Activated T-cell treated with anti-CD3 and anti-CD28 coated beads for 4 hours (primary cell): ENCODE results near the gene SFT2D2.
A peak's percentile ranks its signal among the peaks of the same experiment; 100 is the strongest.
"Not testable (repeated sequence)": the region's sequence is repeated elsewhere in the genome, so short reads cannot be mapped to it uniquely, and the experiment has no call there.

Experiments used
- DNase-seq: peaks from one replicate; pipeline ENCODE4 v3.0.0-alpha.2; 2020

The SFT2D2 gene

DNA sequence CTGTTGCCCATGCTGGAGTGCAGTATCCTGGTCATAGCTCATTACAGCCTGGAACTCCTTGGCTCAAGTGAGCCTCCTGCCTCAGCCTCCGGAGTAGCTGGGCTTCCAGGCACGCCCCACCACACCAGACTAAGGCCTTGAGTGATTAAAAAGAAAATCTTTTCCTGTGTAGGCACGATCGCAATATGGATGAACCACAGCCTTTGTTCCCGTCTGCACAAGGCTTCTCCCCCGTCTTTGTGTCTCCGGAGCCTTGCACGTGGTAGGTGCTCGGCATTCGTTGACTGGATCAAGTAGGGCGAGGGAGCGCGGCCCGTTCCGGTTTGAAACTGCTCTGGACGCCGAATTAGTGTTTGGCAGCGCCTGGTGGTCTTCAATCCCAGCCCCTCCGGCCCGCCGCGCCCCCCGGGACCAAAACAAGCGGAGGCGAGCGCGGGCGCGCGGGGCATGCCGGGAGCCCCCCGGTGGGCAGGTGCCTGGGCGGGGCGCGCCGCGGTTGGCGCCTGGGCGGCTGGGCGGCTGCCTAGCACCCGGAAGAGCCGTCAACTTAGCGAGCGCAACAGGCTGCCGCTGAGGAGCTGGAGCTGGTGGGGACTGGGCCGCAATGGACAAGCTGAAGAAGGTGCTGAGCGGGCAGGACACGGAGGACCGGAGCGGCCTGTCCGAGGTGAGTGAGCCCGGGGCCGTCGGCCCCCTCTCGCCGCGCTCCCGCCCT, at the start of gene SFT2D2:
TSS of gene SFT2D2 (plus strand) at position 529 of the 715 bp plus-strand sequence. CDS start at position 605, 76 bp downstream.
- DNase-seq, result peak; percentile 67

DNA sequence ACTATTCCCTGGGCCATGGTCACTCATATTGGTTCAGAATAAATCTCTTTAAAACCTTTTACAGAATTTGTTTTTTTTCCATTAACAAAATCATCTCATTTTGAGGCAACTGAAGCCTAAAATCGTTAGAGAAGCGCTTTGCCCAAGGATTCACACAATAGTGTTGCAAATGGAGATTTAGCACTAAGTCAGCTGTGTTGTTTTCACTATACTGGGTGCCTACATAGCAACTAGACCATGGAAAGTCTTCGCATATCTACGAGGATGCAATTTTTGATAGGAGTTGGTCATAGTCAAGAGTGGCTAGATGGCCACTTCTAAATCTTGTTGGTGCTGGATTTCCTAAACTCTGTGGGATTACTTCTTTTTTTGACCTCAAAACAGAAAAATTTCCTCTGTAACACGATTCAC, 47.6 kb upstream of the SFT2D2 start:
- no peak for DNase-seq

DNA sequence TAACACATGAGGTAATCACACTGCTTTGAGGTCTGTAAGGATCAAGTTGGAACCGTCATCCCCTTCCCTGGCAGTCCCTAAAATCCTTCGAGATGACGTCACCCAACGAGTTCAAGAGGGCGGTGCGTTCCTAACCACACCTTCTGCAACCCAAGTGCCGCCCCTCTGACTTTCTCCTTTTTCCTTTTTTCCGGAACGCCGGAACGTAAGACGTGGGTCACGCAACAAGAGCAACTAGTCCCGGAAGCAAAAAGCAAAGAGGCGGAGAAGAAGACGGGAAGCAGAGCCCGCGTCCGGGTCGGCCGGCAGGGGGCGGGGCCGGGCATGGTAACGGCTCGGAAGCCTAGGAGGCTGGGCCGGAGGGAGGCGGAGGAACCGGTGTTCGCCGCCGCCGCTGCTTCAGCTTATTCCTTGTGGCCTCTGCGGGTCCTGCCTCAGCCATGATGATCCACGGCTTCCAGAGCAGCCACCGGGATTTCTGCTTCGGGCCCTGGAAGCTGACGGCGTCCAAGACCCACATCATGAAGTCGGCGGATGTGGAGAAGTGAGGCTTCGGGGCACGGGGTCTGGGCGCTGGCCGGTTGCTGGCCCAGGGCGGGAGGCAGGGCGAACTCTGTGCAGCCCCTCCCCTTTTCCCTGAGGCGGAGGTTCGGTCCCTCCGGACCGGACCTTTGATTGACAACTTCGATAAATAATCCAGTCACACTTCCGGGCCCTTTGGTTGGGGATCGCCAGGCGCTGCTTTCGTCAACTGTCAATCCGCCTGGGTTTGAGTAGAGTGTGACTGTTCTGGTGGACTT, 47.0 kb upstream of the SFT2D2 start, which contains the start of gene TIPRL:
TSS of gene TIPRL (plus strand) at position 325 of the 800 bp plus-strand sequence. CDS start at position 441, 116 bp downstream.
- DNase-seq, result peak; percentile 91

DNA sequence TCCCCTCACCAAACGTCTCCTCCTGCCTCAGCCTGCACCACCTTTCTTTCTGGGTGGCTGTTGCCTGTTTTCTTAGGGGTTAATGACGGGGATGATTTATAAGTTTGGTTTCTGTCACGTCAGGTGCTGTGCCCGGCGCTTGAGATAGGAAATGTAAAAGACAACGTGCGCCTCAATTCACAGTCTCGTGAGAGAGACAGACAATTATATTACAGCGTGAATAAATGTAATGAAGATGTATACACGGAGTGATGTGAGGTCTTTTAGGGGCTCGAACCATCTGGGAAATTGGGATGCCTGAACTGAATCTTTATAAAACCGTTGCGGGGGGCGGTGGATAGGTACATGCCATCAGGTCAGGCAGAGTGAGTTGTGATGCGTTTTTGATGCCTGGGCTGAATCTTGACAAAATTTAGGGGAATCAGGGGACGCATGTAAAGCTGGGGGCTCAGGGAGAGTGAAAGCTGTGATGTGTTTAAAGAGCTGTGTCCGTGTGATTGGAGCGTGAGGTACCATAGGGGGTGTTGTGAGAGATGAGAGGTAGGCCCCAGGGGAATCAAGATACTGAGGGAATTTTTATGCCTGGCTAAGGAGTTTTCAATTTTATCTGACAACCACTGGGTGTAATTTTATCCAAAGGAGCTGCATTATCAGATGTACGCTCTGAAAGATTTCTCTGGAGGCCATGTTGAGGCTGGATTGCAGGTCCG, 46.2 kb upstream of the SFT2D2 start:
- no peak for DNase-seq

DNA sequence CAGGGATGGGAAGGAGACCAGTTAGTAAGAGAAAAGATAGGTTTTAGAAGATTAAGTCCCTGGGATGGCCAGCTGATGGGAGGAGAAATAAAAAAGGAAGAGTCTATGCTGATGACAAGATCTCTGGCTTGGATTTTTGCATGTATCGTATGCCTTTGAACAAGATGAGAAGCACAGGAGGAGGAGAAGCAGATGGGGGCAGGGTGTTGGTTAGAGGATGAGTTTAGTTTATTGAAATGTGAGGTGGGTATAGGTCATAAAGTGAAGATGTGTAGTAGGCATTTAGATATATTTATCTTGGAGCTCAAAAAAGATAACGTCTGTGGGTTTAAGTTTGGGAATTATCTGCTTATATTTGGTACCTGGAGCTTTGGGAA, 45.7 kb upstream of the SFT2D2 start:
- no peak for DNase-seq

DNA sequence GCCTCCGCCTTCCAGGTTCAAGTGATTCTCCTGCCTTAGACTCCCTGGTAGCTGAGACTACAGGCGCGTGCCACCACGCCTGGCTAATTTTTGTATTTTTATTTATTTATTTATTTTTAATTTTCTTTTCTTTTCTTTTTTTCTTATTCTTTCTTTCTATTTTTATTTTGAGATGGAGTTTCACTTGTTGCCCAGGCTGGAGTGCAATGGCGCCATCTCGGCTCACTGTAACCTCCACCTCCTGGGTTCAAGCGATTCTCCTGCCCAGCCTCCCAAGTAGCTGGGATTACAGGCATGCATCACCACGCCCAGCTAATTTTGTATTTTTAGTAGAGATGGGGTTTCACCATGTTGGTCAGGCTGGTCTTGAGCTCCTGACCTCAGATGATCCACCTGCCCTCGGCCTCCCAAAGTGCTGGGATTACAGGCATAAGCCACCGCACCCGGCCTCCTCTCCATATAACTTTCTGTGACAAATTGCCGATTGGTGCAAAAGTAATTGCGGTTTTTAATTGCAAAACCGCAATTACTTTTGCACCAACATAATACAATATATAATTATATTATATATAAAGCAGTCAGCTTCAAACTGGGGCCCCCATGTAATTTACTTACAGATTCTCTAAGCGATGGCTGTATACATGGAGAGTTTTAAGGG, 44.6 kb upstream of the SFT2D2 start:
- not testable (repeated sequence) for DNase-seq

DNA sequence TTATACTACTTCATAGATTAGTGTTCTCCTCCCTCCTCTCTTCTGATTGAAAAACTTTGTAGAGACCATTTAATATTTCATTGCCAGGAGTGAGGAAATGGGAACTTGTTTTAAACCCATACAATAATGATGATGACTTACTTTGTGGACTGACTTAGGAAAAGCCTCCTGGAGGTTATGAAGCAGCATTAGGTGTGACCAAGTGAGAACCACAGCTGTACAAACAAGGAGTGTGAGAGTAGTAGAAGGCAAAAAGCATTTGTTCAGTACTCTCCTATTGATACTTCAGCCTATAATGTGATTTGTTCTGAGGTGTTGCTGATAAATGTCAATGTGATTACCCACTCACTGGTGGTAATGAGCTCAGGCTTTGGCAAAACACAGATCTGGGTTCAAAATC, 38.6 kb upstream of the SFT2D2 start:
- no peak for DNase-seq

DNA sequence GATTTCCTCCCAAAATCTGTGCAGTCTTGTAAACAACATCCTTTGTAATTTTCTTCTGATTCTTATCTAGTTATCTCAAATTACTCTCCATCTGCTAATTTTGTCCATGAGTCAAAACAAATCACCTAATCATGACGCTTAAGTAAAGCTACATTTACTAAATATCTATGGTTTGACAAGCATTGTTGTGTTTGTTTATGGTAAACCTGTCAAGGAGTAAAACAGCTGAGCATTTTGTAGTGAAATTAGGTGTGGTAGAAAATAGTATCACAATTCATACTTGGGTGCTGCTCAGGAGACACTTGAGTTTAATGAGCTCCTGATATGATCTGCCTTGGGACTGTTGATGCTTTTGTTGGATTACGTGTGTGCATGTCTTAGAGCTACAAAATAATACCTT, 35.4 kb upstream of the SFT2D2 start:
- no peak for DNase-seq

DNA sequence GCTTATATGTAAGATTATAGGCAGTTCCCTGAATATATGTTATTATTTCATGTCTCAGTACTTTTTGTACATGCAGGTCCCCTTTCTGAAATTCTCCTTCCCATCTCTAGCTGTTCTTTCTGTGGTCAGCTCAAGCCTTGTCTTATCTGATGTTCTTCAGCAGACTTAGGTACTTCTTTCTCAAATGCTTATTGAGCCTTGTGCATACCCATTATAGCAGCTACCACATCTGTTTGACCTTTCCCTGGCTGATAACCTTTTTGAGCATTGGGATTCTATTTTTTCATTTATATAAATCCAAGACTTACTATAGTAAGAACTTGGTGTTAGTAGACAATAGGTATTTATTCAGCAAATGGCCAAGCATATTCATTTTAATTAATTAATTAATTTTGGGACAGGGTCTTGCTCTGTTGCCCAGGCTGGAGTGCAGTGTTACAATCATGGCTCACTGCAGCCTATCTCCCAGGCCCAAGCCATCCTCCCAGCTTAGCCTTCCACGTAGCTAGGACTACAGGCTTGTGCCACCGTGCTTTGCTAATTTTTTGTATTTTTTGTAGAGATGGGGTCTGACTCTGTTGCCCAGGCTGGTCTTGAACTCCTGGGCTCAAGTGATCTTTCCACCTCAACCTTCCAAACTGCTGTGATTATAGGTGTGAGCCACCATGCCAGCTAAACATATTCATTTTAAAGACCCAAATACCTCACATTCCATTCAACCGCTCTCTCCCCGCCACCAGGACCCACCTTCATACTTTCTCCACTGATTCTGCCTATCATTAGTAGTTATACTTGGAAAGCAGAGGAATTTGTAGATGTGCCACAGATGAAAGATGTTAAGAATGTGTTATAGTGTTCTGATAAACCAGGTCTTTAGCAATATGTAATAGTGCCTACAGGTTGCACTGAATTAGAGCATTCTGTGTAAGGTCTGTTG, 30.3 kb upstream of the SFT2D2 start:
- DNase-seq, result no peak

DNA sequence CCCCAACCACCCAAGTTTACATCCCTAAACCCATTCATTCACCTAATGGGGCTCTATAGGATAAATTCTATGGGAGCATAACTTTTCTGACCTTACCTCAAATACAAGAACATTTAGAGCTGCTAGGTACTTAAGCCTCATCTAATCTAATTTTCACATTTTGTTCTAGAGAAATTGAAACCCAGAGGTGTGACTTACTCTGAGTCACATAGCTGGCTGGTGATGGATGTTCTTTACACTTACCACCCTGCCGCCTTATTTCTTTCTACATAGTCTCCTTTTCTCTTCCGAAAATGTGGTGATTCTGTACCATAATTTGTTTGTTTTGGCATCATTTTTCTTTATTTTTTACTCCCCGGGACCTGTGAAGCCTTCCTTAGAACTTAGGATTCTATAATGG, 26.7 kb upstream of the SFT2D2 start:
- no peak for DNase-seq

DNA sequence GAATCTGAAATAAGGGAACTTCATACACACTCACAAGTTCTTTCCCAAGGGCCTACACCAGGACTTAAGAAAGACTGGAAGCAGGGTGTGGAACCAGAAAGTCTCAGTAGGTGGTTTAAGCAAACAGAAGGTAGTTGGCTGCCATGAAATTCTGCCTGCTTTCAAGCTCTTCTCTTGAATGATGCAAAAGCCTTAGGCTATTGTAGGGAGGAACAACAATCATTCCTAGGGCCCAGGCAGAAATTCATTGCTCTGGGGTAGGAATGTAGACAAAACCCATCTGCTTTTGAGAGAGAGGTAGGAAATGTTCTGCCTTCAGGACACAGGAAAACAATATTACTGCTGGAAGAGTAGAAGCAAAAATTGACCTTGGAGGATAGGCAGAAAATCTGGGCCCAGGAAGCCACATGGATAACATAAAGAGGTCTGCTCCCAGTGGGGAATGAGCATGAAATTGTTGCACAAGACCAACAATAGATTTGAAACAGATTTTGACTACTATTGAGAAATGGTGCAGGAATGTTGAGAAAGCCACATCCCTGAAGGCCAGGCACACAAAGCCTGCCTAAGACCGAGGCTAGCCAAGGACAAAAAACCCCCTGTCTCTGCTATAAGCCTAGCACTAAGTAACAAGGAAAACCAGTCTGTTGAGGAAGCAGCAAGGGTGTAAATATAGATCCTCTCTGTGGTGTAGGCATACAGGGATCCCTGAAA, 22.7 kb upstream of the SFT2D2 start:
- no peak for DNase-seq

DNA sequence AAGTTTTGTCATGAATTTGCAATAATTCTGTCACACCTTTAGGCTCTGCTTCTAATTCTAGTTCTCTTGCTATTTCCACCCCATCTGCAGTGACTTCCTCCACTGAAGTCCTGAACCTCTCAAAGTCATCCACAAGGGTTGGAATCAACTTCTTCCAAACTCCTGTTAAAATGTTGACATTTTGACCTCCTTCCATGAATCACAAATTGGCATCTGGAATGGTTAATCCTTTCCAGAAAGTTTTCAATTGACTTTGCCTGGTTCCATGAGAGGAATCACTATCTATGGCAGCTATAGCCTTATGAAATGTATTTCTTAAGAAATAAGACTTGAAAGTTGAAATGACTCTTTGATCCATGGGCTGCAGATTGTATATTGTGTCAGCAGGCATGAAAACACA, 19.7 kb upstream of the SFT2D2 start:
- no peak for DNase-seq

DNA sequence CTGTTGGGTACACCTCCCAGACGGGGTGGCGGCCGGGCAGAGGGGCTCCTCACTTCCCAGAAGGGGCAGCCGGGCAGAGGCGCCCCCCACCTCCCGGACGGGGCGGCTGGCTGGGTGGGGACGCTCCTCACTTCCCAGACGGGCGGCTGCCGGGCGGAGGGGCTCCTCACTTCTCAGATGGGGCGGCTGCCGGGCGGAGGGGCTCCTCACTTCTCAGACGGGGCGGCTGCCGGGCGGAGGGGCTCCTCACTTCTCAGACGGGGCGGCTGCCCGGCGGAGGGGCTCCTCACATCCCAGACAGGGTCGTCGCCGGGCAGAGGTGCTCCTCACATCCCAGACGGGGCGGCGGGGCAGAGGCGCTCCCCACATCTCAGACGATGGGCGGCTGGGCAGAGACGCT, 18.1 kb upstream of the SFT2D2 start:
- DNase-seq, result not testable (repeated sequence)

DNA sequence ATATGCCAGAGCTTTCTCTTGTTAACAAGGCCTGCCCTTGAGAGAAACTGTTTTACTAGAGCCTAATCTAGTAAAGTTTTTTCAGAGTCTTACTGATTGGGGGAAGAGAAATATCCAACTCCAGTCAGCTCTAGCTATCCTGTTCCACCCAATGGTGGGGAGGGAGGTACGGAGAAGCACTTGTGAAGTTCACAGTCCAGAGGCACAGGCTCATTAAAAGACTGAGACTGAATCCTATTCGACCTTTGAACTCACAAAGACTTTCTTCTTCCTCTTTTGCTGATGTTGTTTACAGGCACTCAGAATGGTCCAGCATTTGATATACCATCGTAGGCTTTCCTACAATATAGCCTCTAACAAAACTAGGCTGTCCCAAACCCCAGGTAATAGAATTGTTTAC, 15.5 kb upstream of the SFT2D2 start:
- DNase-seq, result no peak

DNA sequence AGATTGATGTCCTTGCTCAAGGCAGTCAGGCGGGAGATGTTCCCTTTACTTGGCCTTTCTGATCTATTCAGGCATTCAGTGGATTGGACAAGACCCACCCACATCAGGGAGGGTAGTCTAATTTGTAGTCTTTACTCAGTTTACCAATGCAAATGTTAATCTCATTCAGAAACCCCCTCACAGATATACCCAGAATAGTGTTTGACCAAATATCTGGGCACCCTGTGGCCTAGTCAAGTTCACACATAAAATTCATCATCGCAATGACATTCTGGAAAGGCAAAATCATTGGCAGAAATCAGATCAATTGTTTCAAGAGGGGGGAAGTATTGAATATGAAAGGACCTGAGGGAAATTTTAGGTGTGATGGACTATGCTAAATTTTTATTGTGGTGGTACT, 12.5 kb upstream of the SFT2D2 start:
- no peak for DNase-seq

DNA sequence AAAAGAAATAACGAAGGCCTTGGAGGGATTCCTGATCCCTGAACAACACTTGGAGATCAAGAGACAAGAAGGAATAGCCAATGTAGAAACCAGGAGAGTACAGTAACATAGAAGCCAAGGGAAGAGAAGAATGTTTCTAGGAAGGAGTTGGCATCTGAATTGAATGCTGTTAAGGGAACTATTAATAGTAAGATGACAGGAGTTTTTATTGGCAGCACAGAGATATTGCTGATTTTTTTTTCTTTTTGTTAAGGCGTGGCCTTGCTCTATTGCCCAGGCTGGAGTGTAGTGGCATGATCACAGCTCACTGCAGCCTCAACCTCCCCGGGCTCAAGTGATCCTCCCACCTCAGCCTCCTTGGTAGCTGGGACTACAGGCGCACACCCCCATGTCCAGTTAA, 9.6 kb upstream of the SFT2D2 start:
- DNase-seq, result no peak

DNA sequence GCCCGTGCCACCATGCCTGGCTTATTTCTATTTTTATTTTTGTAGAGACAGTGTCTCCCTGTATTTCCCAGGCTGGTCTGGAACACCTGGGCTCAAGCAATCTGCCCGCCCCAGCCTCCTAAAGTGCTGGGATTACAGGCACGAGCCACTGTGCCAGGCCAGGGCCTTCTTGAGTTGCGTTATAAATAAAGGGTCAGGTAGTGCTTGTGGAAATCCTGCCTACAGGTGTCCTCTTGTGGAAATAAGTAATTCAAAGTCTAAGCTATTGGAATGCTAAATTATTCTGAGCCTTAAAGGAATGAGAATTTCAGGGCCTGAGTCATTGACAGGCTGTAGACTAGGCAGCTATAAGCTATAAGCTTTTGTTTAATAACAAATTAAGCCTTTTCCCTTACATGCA, 8.1 kb upstream of the SFT2D2 start:
- DNase-seq, result no peak

DNA sequence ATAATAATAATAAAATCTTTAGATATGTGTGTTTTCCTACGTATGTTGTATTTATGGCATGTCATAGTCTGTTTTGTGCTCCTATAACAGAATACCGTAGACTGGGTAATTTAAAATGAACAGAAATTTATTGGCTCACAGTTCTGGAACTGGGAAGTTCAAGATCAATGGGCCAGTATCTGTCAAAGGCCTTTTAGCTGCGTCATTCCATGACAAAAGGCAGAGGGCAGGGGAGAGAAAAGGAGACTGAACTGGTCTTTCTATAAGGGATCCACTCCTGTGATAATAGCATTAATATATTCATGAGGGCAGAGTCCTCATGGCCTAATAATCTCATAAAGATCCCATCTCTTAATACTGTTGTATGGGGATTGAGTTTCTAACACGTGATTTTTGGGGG, 7.1 kb upstream of the SFT2D2 start:
- no peak for DNase-seq

DNA sequence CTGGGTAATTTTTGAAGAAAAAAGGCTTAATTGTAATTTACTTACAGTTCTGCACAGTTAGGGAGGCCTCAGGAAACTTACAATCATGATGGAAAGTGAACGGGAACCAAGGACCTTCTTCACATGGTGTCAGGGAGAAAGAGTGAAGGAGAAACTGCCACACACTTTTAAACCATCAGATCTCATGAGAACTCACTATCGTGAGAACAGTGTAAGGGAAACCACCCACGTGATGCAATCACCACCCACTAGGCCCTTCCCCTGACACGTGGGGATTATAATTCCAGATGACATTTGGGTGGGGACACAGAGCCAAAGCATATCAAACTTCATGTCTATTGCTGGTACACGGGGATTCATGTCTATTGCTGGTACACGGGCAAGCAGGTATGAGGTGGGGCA, 5.3 kb upstream of the SFT2D2 start:
- no peak for DNase-seq

DNA sequence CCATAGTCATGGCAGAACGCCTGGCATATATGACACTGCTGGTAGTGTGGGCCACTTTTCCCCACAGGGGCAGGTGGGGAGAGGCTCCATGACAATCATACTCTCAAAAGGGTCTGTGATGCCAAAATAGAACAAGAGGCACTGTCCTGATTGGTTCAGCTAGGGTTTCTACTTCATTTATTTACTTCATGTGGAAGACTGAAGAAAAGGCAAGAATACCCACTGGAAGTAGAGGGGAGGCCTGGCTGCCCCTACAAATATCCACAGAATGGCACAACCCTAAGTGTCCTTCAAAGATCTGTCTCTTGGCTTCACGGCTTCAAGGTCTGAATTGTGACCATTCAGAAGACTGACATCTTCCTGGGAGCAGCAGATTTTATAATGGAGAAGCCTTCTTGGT, 4.5 kb upstream of the SFT2D2 start:
- DNase-seq, result no peak

DNA sequence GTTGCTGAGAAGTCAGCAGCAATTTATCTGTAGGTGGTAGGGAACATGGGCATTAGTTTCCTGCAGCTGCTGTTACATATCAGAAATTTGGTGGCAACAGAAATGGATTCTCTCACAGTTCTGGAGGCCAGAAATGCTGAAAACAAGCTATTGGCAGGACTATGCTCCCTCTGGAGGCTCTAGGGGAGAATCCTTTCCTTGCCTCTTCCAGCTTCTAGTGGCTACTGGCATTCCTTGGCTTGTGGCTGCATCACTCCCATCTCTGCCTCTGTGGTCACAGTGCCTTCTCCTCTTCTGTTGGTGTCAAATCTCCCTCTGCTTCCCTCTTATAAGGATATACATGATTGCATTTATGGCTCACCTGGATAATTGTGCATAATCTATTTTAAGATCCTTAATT, 2.5 kb upstream of the SFT2D2 start:
- DNase-seq, result no peak
